ENCODE measurements around the gene OR56A3. TPM values are rescaled to one million over a fixed set of nuclear protein-coding genes. Genes with fewer than 3 reads are reported as not detected.
"Not testable (repeated sequence)": the region's sequence is repeated elsewhere in the genome, so short reads cannot be mapped to it uniquely, and the experiment has no call there.

OR56A3 gene
- total and polyA plus RNA-seq, 7 donors = not detected

- Histone ChIP-seq H3K4me1 (no peaks in the 10 kb centered on the region), H3K27ac (no peak overlapping the region), H3K27me3 (no peaks in the 10 kb centered on the region), H3K9me3 (no peaks in the 10 kb centered on the region), H3K36me3 (no peaks in the 10 kb centered on the region), H3K4me3 (no peak overlapping the region)
- intact Hi-C loops (cut with DNase I) = no loop called here
- no peak for DNase-seq
- 89 to 95% methylated on average over 39 of the region's 39 CpGs for WGBS, 2 donors
- TF ChIP-seq CTCF (IDR thresholded peaks at IDR 0.05) = no peak
- TF ChIP-seq POLR2AphosphoS5 (IDR thresholded peaks at IDR 0.05) = no peak
- TF ChIP-seq POLR2A (IDR thresholded peaks at IDR 0.05) = no peak
- TF ChIP-seq EP300 (IDR thresholded peaks at IDR 0.05) = no peak
Observed at GRCh38 chr11:5937868-5938602, 4.0 kb upstream of the OR56A3 start.

- no peaks in the 10 kb centered on the region for H3K4me1 ChIP-seq
- 71 to 81% methylated on average over 21 of the region's 21 CpGs for WGBS, 2 donors
- no peak for DNase-seq
Observed at GRCh38 chr11:5938603-5938965, 3.5 kb upstream of the OR56A3 start.

GRCh38 chr11:5940748-5941147 lies 1.3 kb upstream of the OR56A3 start:
- Histone ChIP-seq H3K4me3 (no peak overlapping the region), H3K36me3 (no peaks in the 10 kb centered on the region), H3K9me3 (no peaks in the 10 kb centered on the region), H3K27ac (no peak overlapping the region), H3K4me1 (no peaks in the 10 kb centered on the region), H3K27me3 (no peaks in the 10 kb centered on the region)
- intact Hi-C loops (cut with DNase I) = no loop called here
- no peak for TF ChIP-seq POLR2AphosphoS5 (IDR thresholded peaks at IDR 0.05)
- no peak for TF ChIP-seq EP300 (IDR thresholded peaks at IDR 0.05)
- no peak for TF ChIP-seq POLR2A (IDR thresholded peaks at IDR 0.05)
- TF ChIP-seq CTCF (IDR thresholded peaks at IDR 0.05) = no peak
- no peak for DNase-seq
- WGBS, 2 donors = 93 to 95% methylated on average over 2 of the region's 2 CpGs

More at GRCh38 chr11:5938603-5938965, 3.5 kb upstream of the OR56A3 start:
- H3K9me3 ChIP-seq = no peaks in the 10 kb centered on the region
- no peaks in the 10 kb centered on the region for H3K27me3 ChIP-seq
- no peak overlapping the region for H3K27ac ChIP-seq
- no peak overlapping the region for H3K4me3 ChIP-seq
- no peaks in the 10 kb centered on the region for H3K36me3 ChIP-seq
- TF ChIP-seq CTCF (IDR thresholded peaks at IDR 0.05) = no peak
- no peak for TF ChIP-seq POLR2AphosphoS5 (IDR thresholded peaks at IDR 0.05)
- no peak for TF ChIP-seq EP300 (IDR thresholded peaks at IDR 0.05)
- no peak for TF ChIP-seq POLR2A (IDR thresholded peaks at IDR 0.05)
- intact Hi-C loops (cut with DNase I) = no loop called here

GRCh38 chr11:5955586-5955985 lies 13.5 kb downstream of the OR56A3 start:
- WGBS, 2 donors = 88 to 90% methylated on average over 3 of the region's 3 CpGs

GRCh38 chr11:5960704-5961320 lies 18.8 kb downstream of the OR56A3 start:
- WGBS, 2 donors = 92 to 93% methylated on average over 40 of the region's 40 CpGs
- H3K27me3 ChIP-seq; H3K9me3 ChIP-seq; H3K4me3 ChIP-seq; H3K4me1 ChIP-seq; DNase-seq; H3K27ac ChIP-seq; intact Hi-C loops (cut with DNase I); H3K36me3 ChIP-seq: not testable (repeated sequence)

More at GRCh38 chr11:5955586-5955985, 13.5 kb downstream of the OR56A3 start:
- intact Hi-C loops (cut with DNase I) = no loop called here
- Histone ChIP-seq H3K27ac (no peak overlapping the region), H3K36me3 (no peaks in the 10 kb centered on the region), H3K4me1 (no peaks in the 10 kb centered on the region), H3K9me3 (peaks cover 0 to 3% (median 1%) of the 10 kb centered on the region in 4 donors), H3K4me3 (no peak overlapping the region), H3K27me3 (no peaks in the 10 kb centered on the region)
- DNase-seq = no peak
- TF ChIP-seq CTCF (IDR thresholded peaks at IDR 0.05) = no peak
